ENCODE measurements around the gene KCNH2. TPM values are rescaled to one million over a fixed set of nuclear protein-coding genes. Genes with fewer than 3 reads are reported as not detected.
"Not testable (repeated sequence)": the region's sequence is repeated elsewhere in the genome, so short reads cannot be mapped to it uniquely, and the experiment has no call there.

Gene KCNH2
- total and polyA plus RNA-seq, 7 donors, result 0.46 to 107 (median 40.6) TPM

DNA sequence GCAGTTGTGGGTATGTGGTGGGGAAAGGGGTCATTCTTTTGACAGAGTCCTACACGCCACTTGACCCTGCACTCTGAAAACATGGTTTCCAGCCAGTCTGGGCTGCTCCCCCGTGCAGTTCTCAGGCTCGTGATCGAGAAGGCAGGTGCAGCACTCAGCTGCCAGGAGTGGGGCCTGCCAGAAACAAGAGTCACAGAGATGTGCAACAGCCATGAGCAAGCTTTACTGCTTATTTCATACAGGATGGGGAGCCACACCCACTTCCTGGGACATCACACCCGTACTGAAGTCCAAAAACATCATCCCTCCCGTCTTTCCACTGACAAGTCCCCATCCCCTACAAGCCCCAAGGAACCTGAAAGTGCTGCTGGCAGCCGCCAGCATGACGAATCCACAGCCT, 36.8 kb upstream of the KCNH2 start:
- TF ChIP-seq EP300 (IDR thresholded peaks at IDR 0.05), result no peak
- 38 to 66% methylated on average over 8 of the region's 8 CpGs for WGBS, 2 donors
- no peak overlapping the region for H3K4me3 ChIP-seq
- DNase-seq, result no peak
- H3K9me3 ChIP-seq, result no peaks in the 10 kb centered on the region
- H3K27me3 ChIP-seq, result peaks cover 26 to 93% (median 65%) of the 10 kb centered on the region in 3 donors
- intact Hi-C loops (cut with DNase I), result no loop called here
- H3K4me1 ChIP-seq, result peaks cover 0 to 35% (median 32%) of the 10 kb centered on the region in 4 donors
- no peak overlapping the region for H3K27ac ChIP-seq
- no peaks in the 10 kb centered on the region for H3K36me3 ChIP-seq

DNA sequence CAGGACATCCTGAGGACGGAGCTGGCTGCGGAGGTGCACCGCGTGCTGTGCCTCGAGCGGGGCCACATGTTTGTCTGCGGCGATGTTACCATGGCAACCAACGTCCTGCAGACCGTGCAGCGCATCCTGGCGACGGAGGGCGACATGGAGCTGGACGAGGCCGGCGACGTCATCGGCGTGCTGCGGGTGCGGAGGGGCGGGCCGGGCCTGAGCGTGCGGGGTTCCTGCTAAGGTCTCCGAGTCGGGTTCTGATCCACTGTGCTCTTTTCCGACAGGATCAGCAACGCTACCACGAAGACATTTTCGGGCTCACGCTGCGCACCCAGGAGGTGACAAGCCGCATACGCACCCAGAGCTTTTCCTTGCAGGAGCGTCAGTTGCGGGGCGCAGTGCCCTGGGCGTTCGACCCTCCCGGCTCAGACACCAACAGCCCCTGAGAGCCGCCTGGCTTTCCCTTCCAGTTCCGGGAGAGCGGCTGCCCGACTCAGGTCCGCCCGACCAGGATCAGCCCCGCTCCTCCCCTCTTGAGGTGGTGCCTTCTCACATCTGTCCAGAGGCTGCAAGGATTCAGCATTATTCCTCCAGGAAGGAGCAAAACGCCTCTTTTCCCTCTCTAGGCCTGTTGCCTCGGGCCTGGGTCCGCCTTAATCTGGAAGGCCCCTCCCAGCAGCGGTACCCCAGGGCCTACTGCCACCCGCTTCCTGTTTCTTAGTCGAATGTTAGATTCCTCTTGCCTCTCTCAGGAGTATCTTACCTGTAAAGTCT, 35.8 kb upstream of the KCNH2 start:
- TF ChIP-seq POLR2A (IDR thresholded peaks at IDR 0.05), result no peak
- TF ChIP-seq, protein P1, sequence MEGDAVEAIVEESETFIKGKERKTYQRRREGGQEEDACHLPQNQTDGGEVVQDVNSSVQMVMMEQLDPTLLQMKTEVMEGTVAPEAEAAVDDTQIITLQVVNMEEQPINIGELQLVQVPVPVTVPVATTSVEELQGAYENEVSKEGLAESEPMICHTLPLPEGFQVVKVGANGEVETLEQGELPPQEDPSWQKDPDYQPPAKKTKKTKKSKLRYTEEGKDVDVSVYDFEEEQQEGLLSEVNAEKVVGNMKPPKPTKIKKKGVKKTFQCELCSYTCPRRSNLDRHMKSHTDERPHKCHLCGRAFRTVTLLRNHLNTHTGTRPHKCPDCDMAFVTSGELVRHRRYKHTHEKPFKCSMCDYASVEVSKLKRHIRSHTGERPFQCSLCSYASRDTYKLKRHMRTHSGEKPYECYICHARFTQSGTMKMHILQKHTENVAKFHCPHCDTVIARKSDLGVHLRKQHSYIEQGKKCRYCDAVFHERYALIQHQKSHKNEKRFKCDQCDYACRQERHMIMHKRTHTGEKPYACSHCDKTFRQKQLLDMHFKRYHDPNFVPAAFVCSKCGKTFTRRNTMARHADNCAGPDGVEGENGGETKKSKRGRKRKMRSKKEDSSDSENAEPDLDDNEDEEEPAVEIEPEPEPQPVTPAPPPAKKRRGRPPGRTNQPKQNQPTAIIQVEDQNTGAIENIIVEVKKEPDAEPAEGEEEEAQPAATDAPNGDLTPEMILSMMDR (IDR thresholded peaks at IDR 0.05), result no peak
- TF ChIP-seq EP300 (IDR thresholded peaks at IDR 0.05), result no peak
- TF ChIP-seq POLR2AphosphoS5 (IDR thresholded peaks at IDR 0.05), result no peak
- Histone ChIP-seq H3K4me3 (peak overlapping the region in 3 of 4 donors; percentile 0 to 40 (median 40)), H3K4me1 (peaks cover 0 to 33% (median 28%) of the 10 kb centered on the region in 4 donors), H3K9me3 (no peaks in the 10 kb centered on the region), H3K27ac (no peak overlapping the region), H3K36me3 (no peaks in the 10 kb centered on the region), H3K27me3 (peaks cover 26 to 93% (median 76%) of the 10 kb centered on the region in 3 donors)
- DNase-seq, result peak; percentile 84
- WGBS, 2 donors, result 24 to 50% methylated on average over 55 of the region's 55 CpGs
- intact Hi-C loops (cut with DNase I), result no loop called here

DNA sequence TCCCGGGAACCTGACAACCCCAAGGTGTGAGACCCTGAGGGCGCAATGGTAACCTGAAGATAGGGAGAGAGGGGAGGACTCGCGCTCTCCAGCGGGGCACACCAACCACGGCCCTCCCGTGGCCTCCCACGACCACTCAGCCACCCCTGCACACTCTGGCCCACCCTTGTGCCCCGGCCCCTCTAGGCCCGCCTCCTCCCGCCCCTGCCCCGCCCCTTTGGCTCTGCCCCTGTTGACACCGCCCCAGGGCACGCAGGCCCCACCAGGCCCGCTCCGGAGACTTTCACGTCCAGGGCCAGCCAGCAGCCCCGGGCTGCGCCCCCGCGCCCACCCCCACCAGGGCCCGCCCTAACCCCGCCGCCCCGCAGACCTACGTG, 35.2 kb upstream of the KCNH2 start:
- no peak overlapping the region for H3K27ac ChIP-seq
- TF ChIP-seq POLR2A (IDR thresholded peaks at IDR 0.05), result no peak
- TF ChIP-seq EP300 (IDR thresholded peaks at IDR 0.05), result no peak
- no peak for TF ChIP-seq POLR2AphosphoS5 (IDR thresholded peaks at IDR 0.05)
- TF ChIP-seq, protein P1 (IDR thresholded peaks at IDR 0.05), result no peak
- intact Hi-C loops (cut with DNase I), result no loop called here
- no peaks in the 10 kb centered on the region for H3K36me3 ChIP-seq
- no peaks in the 10 kb centered on the region for H3K9me3 ChIP-seq
- H3K4me3 ChIP-seq, result peak overlapping the region in 3 of 4 donors; percentile 0 to 40 (median 40)
- 25 to 57% methylated on average over 26 of the region's 26 CpGs for WGBS, 2 donors
- H3K4me1 ChIP-seq, result peaks cover 0 to 33% (median 23%) of the 10 kb centered on the region in 4 donors
- H3K27me3 ChIP-seq, result peaks cover 26 to 93% (median 76%) of the 10 kb centered on the region in 3 donors
- DNase-seq, result no peak

DNA sequence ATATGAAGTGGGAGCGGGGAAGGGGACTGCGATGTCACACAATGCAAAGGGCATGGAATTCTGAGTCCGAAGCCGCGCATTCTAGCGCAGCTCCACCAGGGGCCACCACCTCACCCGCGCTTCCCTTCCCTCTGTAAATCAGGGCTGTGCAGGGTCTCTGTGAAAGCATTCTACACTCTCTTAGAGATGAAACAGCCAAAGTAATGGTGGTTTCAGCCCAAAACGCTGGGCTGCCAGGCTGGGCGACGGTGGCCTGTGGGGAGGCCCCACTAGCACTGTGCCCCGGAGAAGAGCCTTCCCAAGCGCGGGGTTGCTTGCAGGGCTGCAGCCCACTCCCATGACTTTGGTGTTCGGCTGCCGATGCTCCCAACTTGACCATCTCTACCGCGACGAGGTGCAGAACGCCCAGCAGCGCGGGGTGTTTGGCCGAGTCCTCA, 34.8 kb upstream of the KCNH2 start:
- intact Hi-C loops (cut with DNase I), result no loop called here
- no peaks in the 10 kb centered on the region for H3K36me3 ChIP-seq
- H3K27ac ChIP-seq, result no peak overlapping the region
- H3K4me3 ChIP-seq, result no peak overlapping the region
- peaks cover 0 to 30% (median 19%) of the 10 kb centered on the region in 4 donors for H3K4me1 ChIP-seq
- 45 to 80% methylated on average over 23 of the region's 23 CpGs for WGBS, 2 donors
- TF ChIP-seq, protein P1 (IDR thresholded peaks at IDR 0.05), result peak in 2 of 4 experiments; percentile 22 to 26
- no peak for TF ChIP-seq POLR2A (IDR thresholded peaks at IDR 0.05)
- no peaks in the 10 kb centered on the region for H3K9me3 ChIP-seq
- H3K27me3 ChIP-seq, result peaks cover 26 to 89% (median 75%) of the 10 kb centered on the region in 3 donors
- DNase-seq, result peak; percentile 63

DNA sequence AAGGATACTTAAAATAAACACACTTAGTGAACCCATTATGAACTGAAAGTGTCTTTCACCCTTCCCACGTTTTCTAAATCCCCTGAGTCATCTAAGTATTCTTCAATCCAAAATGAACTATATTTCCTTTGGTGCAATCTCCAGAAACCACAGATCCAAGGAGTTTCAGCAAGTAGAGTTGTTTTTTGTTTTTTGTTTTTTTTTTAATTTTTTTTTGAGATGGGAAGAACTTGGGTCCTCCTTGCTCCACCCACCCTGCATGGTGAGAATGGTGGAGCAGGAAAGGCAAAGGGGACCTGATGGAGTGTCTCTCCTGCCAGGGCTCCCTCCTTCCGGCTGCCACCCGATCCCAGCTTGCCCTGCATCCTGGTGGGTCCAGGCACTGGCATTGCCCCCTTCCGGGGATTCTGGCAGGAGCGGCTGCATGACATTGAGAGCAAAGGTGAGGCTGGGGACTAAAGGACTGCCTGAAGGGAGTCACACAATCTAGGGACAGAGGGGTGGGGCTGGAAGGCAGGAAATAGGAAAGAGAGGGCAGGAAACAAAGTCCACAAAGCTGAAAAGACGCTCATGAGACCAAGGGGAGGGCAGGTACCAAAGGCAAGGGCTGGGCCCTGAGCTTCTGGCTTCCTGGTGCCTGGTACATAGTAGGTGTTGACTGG, 34.0 kb upstream of the KCNH2 start:
- Histone ChIP-seq H3K9me3 (no peaks in the 10 kb centered on the region), H3K27ac (no peak overlapping the region), H3K36me3 (no peaks in the 10 kb centered on the region), H3K4me1 (peaks cover 0 to 26% (median 15%) of the 10 kb centered on the region in 4 donors), H3K4me3 (no peak overlapping the region), H3K27me3 (peaks cover 22 to 81% (median 67%) of the 10 kb centered on the region in 3 donors)
- no peak for DNase-seq
- TF ChIP-seq POLR2AphosphoS5 (IDR thresholded peaks at IDR 0.05) (no peak), EP300 (IDR thresholded peaks at IDR 0.05) (no peak), POLR2A (IDR thresholded peaks at IDR 0.05) (no peak)
- TF ChIP-seq, protein P1 (IDR thresholded peaks at IDR 0.05), result no peak
- WGBS, 2 donors, result 29 to 65% methylated on average over 6 of the region's 6 CpGs
- intact Hi-C loops (cut with DNase I), result no loop called here

DNA sequence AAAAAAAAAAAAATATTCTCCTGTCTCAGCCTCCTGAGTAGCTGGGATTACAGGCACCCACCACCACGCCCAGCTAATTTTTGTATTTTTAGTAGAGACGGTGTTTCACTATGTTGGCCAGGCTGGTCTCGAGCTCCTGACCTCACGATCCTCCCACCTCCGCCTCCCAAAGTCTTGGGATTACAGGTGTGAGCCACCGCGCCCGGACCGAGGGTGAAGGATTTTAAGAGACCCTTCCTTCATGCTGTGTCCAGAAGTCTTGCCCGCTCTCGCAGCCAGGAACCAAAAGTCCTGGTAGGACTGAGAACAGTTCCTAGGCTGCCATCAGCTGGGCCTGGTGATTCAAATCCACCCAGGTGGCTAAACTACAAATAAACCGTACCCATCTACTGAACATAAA, 33.5 kb upstream of the KCNH2 start:
- Histone ChIP-seq H3K4me1 (peaks cover 0 to 26% (median 15%) of the 10 kb centered on the region in 4 donors), H3K27me3 (peaks cover 20 to 76% (median 62%) of the 10 kb centered on the region in 3 donors)
- H3K9me3 ChIP-seq; DNase-seq; H3K36me3 ChIP-seq; intact Hi-C loops (cut with DNase I); H3K4me3 ChIP-seq; H3K27ac ChIP-seq: not testable (repeated sequence)
- WGBS, 2 donors, result 84 to 91% methylated on average over 12 of the region's 12 CpGs
